ENCODE measurements around the gene ZNF236.
"Not testable (repeated sequence)": the region's sequence is repeated elsewhere in the genome, so short reads cannot be mapped to it uniquely, and the experiment has no call there.

Gene ZNF236

GRCh38 chr18:76822506-76823160 is at the start of gene ZNF236:
TSS of gene ZNF236 (plus strand) at chr18:76822557. CDS start at chr18:76822608, 51 bp downstream.
- in situ Hi-C loops (cut with HindIII; ENCODE audit: low sequenced_read_pairs): no loop called here

- in situ Hi-C loops (cut with HindIII; ENCODE audit: low sequenced_read_pairs): no loop called here
Measured at GRCh38 chr18:76772665-76773064, 49.7 kb upstream of the ZNF236 start.

- in situ Hi-C loops (cut with HindIII; ENCODE audit: low sequenced_read_pairs): not testable (repeated sequence)
Measured at GRCh38 chr18:76777036-76777435, 45.3 kb upstream of the ZNF236 start.

GRCh38 chr18:76783786-76784484 is 38.4 kb upstream of the ZNF236 start:
- in situ Hi-C loops (cut with HindIII; ENCODE audit: low sequenced_read_pairs): no loop called here

GRCh38 chr18:76785872-76786271 is 36.5 kb upstream of the ZNF236 start:
- in situ Hi-C loops (cut with HindIII; ENCODE audit: low sequenced_read_pairs): no loop called here

GRCh38 chr18:76788571-76789317 is 33.6 kb upstream of the ZNF236 start:
- in situ Hi-C loops (cut with HindIII; ENCODE audit: low sequenced_read_pairs): no loop called here

GRCh38 chr18:76791106-76791505 is 31.3 kb upstream of the ZNF236 start:
- in situ Hi-C loops (cut with HindIII; ENCODE audit: low sequenced_read_pairs): no loop called here

- in situ Hi-C loops (cut with HindIII; ENCODE audit: low sequenced_read_pairs): no loop called here
Measured at GRCh38 chr18:76791642-76792041, 30.7 kb upstream of the ZNF236 start.

- in situ Hi-C loops (cut with HindIII; ENCODE audit: low sequenced_read_pairs): no loop called here
Measured at GRCh38 chr18:76794326-76794725, 28.0 kb upstream of the ZNF236 start.

- in situ Hi-C loops (cut with HindIII; ENCODE audit: low sequenced_read_pairs): no loop called here
Measured at GRCh38 chr18:76801567-76802505, 20.5 kb upstream of the ZNF236 start.

- in situ Hi-C loops (cut with HindIII; ENCODE audit: low sequenced_read_pairs): no loop called here
Measured at GRCh38 chr18:76803413-76803812, 18.9 kb upstream of the ZNF236 start.

- in situ Hi-C loops (cut with HindIII; ENCODE audit: low sequenced_read_pairs): no loop called here
Measured at GRCh38 chr18:76803814-76804213, 18.5 kb upstream of the ZNF236 start.

GRCh38 chr18:76805221-76805620 is 17.1 kb upstream of the ZNF236 start:
- in situ Hi-C loops (cut with HindIII; ENCODE audit: low sequenced_read_pairs): no loop called here

- in situ Hi-C loops (cut with HindIII; ENCODE audit: low sequenced_read_pairs): no loop called here
Measured at GRCh38 chr18:76806301-76806700, 16.1 kb upstream of the ZNF236 start.

- in situ Hi-C loops (cut with HindIII; ENCODE audit: low sequenced_read_pairs): no loop called here
Measured at GRCh38 chr18:76808561-76808960, 13.8 kb upstream of the ZNF236 start.

GRCh38 chr18:76811530-76811929 is 10.8 kb upstream of the ZNF236 start:
- in situ Hi-C loops (cut with HindIII; ENCODE audit: low sequenced_read_pairs): not testable (repeated sequence)

- in situ Hi-C loops (cut with HindIII; ENCODE audit: low sequenced_read_pairs): no loop called here
Measured at GRCh38 chr18:76814256-76814655, 8.1 kb upstream of the ZNF236 start.

GRCh38 chr18:76816127-76816526 is 6.2 kb upstream of the ZNF236 start:
- in situ Hi-C loops (cut with HindIII; ENCODE audit: low sequenced_read_pairs): no loop called here

GRCh38 chr18:76817888-76818611 is 4.3 kb upstream of the ZNF236 start:
- in situ Hi-C loops (cut with HindIII; ENCODE audit: low sequenced_read_pairs): no loop called here
